Activated CD8-positive, alpha-beta T cell treated with anti-CD3 and anti-CD28 coated beads for 36 hours (primary cell): Measurements from ENCODE around the gene KIF26B. TPM values are rescaled to one million over a fixed set of nuclear protein-coding genes. Genes with fewer than 3 reads are reported as not detected.
A peak's percentile ranks its signal among the peaks of the same experiment; 100 is the strongest.
"Not testable (repeated sequence)": the region's sequence is repeated elsewhere in the genome, so short reads cannot be mapped to it uniquely, and the experiment has no call there.

Source experiments
- ATAC-seq: fragments of 200-7000 bp; cut with Tn5 transposase; one replicate; pipeline ENCODE4 v1.10.0; 2021; ENCODE audit warnings: mild to moderate bottlenecking, moderate library complexity
- CTCF ChIA-PET: fragments of 350-600 bp; sonication (Branson Sonifier 250); formaldehyde crosslinking; loops from one replicate; lab custom pipeline; 2021; ENCODE audit warnings: antibody characterized with exemption; lab: Charles Lee
- POLR2A ChIA-PET: fragments of 350-600 bp; sonication (Branson Sonifier 250); formaldehyde crosslinking; loops from one replicate; lab custom pipeline; 2021; ENCODE audit warnings: antibody characterized with exemption; lab: Charles Lee
- DNase-seq: peaks from one replicate; pipeline ENCODE4 v3.0.0-alpha.2; 2020
- H3K27ac Mint-ChIP-seq: one replicate; pipeline ENCODE4 v1.8.0; 2021; ENCODE audit warnings: mild to moderate bottlenecking, mixed read lengths
- H3K27me3 Mint-ChIP-seq: one replicate; pipeline ENCODE4 v1.8.0; 2021; ENCODE audit warnings: mixed read lengths
- H3K36me3 Mint-ChIP-seq: one replicate; pipeline ENCODE4 v1.8.0; 2021; ENCODE audit warnings: low read depth, mixed read lengths
- H3K4me1 Mint-ChIP-seq: one replicate; pipeline ENCODE4 v1.8.0; 2021; ENCODE audit warnings: low read depth, mixed read lengths
- H3K4me3 Mint-ChIP-seq: one replicate; pipeline ENCODE4 v1.8.0; 2021; ENCODE audit warnings: mild to moderate bottlenecking, moderate library complexity, mixed read lengths
- H3K9me3 Mint-ChIP-seq: one replicate; pipeline ENCODE4 v1.8.0; 2021; ENCODE audit warnings: mixed read lengths
- CTCF ChIP-seq: fragments of 200-600 bp; IDR thresholded peaks from one replicate; pipeline ENCODE4 v1.8.0; 2022; ENCODE audit warnings: antibody characterized with exemption, mild to moderate bottlenecking
- intact Hi-C: fragments of 100-400 bp; cut with micrococcal nuclease; formaldehyde crosslinking; loops from one replicate; pipeline ENCODE4 v1.10.0; 2022
- total RNA-seq, 2 experiments: library from RNA; stranded (reverse); gene quantifications; one replicate each; pipeline ENCODE4 v1.2.3, GENCODE V29; 2021

The KIF26B gene
- total RNA-seq, 2 experiments from 2014 or later = 0.16 TPM

DNA sequence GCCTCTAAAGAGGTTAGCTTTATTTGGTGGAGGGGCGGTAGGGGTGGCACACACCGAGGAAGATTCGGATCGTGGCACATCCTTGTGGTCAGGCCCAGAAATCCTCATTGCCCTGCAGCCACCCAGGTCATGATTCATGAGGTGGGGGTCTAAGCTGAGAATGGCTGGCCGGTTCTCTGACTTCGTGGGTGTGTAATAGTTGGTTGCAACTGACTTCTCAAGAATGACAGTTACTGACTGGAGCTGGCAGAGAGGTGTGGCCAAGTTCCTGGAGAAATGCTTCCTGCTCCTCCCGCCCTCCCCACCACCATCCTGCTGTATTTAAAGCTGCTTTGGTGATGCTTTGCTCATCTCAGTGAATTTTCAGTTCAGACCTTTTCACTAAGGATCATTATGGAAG, 198.6 kb downstream of the KIF26B start:
- H3K27ac Mint-ChIP-seq = peak overlapping the region; percentile 39
- no peak for TF ChIP-seq CTCF
- peaks cover 7% of the 10 kb centered on the region for H3K27me3 Mint-ChIP-seq
- no peaks in the 10 kb centered on the region for H3K9me3 Mint-ChIP-seq
- intact Hi-C loops = no loop called here
- peaks cover 12% of the 10 kb centered on the region for H3K4me1 Mint-ChIP-seq
- H3K36me3 Mint-ChIP-seq = no peaks in the 10 kb centered on the region
- no peak overlapping the region for H3K4me3 Mint-ChIP-seq
- ATAC-seq (no peak), DNase-seq (no peak)
- ChIA-PET CTCF (interaction anchor here (1.3 kb wide), 1 partner anchor 209 kb away, joined by 3 read pairs; no protein-coding TSS in a partner anchor), POLR2A (interaction anchor here (0.9 kb wide), 1 partner anchor 21 kb away, joined by 3 read pairs; no protein-coding TSS in a partner anchor)

DNA sequence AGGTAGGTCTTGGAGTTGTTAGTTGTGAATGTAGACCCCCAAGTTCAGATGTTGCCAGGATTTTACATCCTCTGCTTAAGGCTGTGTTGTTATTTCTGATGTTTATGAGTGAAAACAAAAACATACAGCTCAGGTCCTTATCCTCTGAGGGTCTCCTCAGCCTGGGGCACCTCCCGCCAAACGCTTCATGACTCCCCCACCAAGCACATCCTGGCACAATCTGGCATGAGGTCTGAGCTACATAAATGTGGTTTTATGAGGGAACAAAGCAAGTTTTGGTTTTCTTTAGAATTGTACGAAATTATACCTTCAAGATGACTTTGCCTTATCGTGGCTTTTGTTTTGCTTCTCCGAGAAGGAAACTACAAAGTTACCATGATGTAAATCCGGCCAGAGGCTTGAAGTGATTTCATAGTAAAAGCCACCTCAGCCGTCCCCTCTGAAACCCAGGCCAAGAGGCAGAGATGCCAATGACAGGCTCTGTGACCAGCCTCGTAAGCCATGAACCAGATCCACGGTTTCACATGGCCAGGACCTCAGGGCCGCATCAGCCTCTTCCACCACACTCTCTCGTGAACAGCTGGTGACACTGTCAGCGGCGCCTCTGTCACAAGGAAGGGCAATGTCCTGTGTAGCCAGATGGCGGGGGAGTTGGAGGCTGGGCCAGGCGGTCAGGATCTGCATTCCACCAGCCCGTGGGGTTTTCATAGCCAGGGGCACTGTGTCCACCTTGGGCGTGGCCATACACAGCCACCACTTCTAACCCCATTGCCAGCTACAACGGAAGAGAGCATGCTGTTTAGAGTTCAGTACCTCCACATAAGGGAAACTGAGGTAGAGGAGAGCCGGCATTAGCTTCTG, 199.4 kb downstream of the KIF26B start:
- H3K4me3 Mint-ChIP-seq = no peak overlapping the region
- no peaks in the 10 kb centered on the region for H3K36me3 Mint-ChIP-seq
- peak overlapping the region; percentile 63 for H3K27ac Mint-ChIP-seq
- no peaks in the 10 kb centered on the region for H3K9me3 Mint-ChIP-seq
- POLR2A ChIA-PET = interaction anchor here (0.9 kb wide), 1 partner anchor 22 kb away, joined by 3 read pairs; no protein-coding TSS in a partner anchor
- no peak for TF ChIP-seq CTCF
- H3K4me1 Mint-ChIP-seq = peaks cover 12% of the 10 kb centered on the region
- H3K27me3 Mint-ChIP-seq = peaks cover 4% of the 10 kb centered on the region
- DNase-seq = peak; percentile 28
- CTCF ChIA-PET = interaction anchor here (1.3 kb wide), 1 partner anchor 210 kb away, joined by 3 read pairs; no protein-coding TSS in a partner anchor
- ATAC-seq = peak; percentile 72
- intact Hi-C loops = no loop called here

- peaks cover 12% of the 10 kb centered on the region for H3K4me1 Mint-ChIP-seq
- H3K9me3 Mint-ChIP-seq, H3K27ac Mint-ChIP-seq, ATAC-seq, intact Hi-C loops, DNase-seq, CTCF ChIA-PET, H3K4me3 Mint-ChIP-seq, H3K27me3 Mint-ChIP-seq, H3K36me3 Mint-ChIP-seq: not testable (repeated sequence)
- POLR2A ChIA-PET = interaction anchor here (1.0 kb wide), 1 partner anchor 157 kb away, joined by 3 read pairs; no protein-coding TSS in a partner anchor
These were observed 201.3 kb downstream of the KIF26B start for GRCh38 chr1:245355851-245356630.

DNA sequence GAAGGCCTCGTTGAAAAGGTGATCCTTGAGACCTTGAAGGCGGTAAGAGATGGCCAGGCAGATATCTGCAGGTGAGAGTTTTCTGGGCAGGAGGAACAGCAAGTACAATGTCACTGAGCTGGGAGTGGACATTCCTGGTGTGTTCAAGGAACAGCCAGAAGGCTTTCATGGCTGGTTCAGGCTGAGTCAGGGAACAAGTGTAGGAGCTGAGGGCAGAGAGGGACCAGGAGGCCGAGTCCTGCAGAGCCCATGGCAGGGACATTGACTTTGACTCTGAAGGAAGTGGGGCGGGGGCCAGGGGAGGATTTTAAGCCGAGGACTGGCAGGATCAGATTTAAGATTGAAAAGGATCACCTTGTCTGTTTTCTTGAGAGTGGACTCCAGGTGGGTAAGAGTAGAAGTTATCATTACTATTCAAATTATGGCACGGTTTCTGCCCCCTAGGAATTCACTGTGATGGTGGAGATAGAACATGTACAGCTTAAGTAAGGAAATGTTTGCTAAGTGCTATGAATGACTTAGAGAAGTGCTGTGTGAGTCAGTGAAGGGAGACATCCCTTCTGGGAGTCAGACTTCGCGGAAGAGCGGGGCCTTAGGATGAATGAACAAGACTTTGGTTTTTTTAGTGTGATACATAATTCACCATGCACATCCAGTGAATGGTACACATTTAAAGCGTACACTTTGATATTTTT, 202.3 kb downstream of the KIF26B start:
- CTCF ChIA-PET = no interaction called here
- H3K27me3 Mint-ChIP-seq = peaks cover 5% of the 10 kb centered on the region
- DNase-seq (no peak), ATAC-seq (no peak)
- TF ChIP-seq CTCF = no peak
- H3K27ac Mint-ChIP-seq = no peak overlapping the region
- H3K4me3 Mint-ChIP-seq = no peak overlapping the region
- intact Hi-C loops = no loop called here
- H3K36me3 Mint-ChIP-seq = no peaks in the 10 kb centered on the region
- H3K4me1 Mint-ChIP-seq = peaks cover 12% of the 10 kb centered on the region
- POLR2A ChIA-PET = no interaction called here
- H3K9me3 Mint-ChIP-seq = no peaks in the 10 kb centered on the region

DNA sequence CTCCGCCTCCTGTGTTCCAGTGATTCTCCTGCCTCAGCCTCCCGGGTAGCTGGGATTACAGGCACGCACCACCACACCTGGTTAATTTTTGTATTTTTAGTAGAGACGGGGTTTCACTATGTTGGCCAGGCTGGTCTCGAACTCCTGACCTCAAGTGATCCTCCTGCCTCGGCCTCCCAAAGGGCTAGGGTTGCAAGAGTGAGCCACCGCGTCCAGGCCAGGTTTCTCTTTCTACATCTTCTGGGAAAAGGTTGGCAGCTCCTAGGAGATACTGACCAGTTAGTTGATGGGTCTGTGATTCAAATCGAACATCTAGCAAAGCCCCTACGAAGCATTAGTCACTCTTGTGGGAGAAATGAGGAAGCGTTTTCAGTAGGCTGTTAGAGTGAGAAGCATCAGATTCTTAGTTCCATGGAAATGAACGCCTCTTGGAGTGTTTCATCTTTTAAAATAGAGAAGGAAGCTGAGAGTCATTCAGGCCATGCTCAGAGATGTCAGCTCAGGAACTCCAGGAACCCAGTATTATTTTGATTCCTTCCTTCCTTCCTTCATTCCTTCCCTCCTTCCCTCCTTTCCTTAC, 204.4 kb downstream of the KIF26B start:
- H3K27ac Mint-ChIP-seq, H3K36me3 Mint-ChIP-seq, CTCF ChIA-PET, DNase-seq, H3K9me3 Mint-ChIP-seq, POLR2A ChIA-PET, ATAC-seq, H3K4me3 Mint-ChIP-seq, intact Hi-C loops, H3K27me3 Mint-ChIP-seq: not testable (repeated sequence)
- peaks cover 10% of the 10 kb centered on the region for H3K4me1 Mint-ChIP-seq
